GM12865 (cell line): ENCODE results near the gene GUCD1.

Experiments used
- DNase-seq: peaks from one replicate; pipeline ENCODE4 v3.0.0; 2010; ENCODE audit warnings: low read depth
- H3K4me3 ChIP-seq: 2 replicates; pipeline ENCODE4 v1.5.1; 2011; ENCODE audit warnings: mild to moderate bottlenecking, low read depth, low read length, control low read depth
- CTCF ChIP-seq: IDR thresholded peaks from 2 replicates; pipeline ENCODE4 v1.5.1; 2011; ENCODE audit warnings: low read length, control low read depth, low read depth, inconsistent platforms; ENCODE audit not compliant: insufficient read depth; ENCODE audit errors: missing control alignments

The GUCD1 gene

GRCh38 chr22:24504540-24504939 is 50.4 kb downstream of the GUCD1 start:
- no peak for TF ChIP-seq CTCF
- H3K4me3 ChIP-seq = 0 out of 2 replicates have a peak overlapping the region, but pooled peaks have one; percentile 36
- no peak for DNase-seq

- TF ChIP-seq CTCF = no peak
- no peak for DNase-seq
Observed at GRCh38 chr22:24503843-24504338, 51.0 kb downstream of the GUCD1 start.

GRCh38 chr22:24503137-24503842 is 51.6 kb downstream of the GUCD1 start:
- DNase-seq = peak; percentile 86
- peak overlapping the region; percentile 36 for H3K4me3 ChIP-seq
- peak; percentile 78 for TF ChIP-seq CTCF

More at GRCh38 chr22:24503843-24504338, 51.0 kb downstream of the GUCD1 start:
- peak overlapping the region; percentile 36 for H3K4me3 ChIP-seq

- no peak for DNase-seq
- no peak overlapping the region for H3K4me3 ChIP-seq
- no peak for TF ChIP-seq CTCF
Observed at GRCh38 chr22:24502541-24502940, 52.4 kb downstream of the GUCD1 start.

GRCh38 chr22:24502034-24502433 is 52.9 kb downstream of the GUCD1 start:
- TF ChIP-seq CTCF = no peak
- no peak overlapping the region for H3K4me3 ChIP-seq
- DNase-seq = no peak

- no peak for TF ChIP-seq CTCF
- H3K4me3 ChIP-seq = no peak overlapping the region
- DNase-seq = no peak
Observed at GRCh38 chr22:24501301-24502005, 53.5 kb downstream of the GUCD1 start.
